Common myeloid progenitor, CD34-positive (primary cell): ENCODE results near the gene PKD2.

Experiments
- CTCF ChIA-PET: fragments of 350-600 bp; sonication (Branson Sonifier 250); formaldehyde crosslinking; loops from one replicate; lab custom pipeline; 2021; ENCODE audit warnings: antibody characterized with exemption; lab: Charles Lee
- POLR2A ChIA-PET: fragments of 350-600 bp; sonication (Branson Sonifier 250); formaldehyde crosslinking; loops from one replicate; lab custom pipeline; 2021; ENCODE audit warnings: antibody characterized with exemption; lab: Charles Lee
- DNase-seq, 3 donors: peaks; one replicate each; pipeline versions ENCODE4 v3.0.0 to v3.0.0-alpha.2; 2013
- H3K27ac ChIP-seq, 2 experiments: 1 replicate in 1 of 2; 2 replicates in 1 of 2; pipeline ENCODE4 v1.7.0; 2013; ENCODE audit warnings: inconsistent platforms in 2 of 2, low read length in 2 of 2, mild to moderate bottlenecking in 2 of 2, low read depth in 1 of 2, moderate library complexity in 1 of 2; ENCODE audit not compliant: severe bottlenecking in 2 of 2, insufficient read depth in 1 of 2, poor library complexity in 1 of 2
- H3K27me3 ChIP-seq, 5 experiments: replicated peaks in 2 of 5; 1 replicate in 3 of 5; 2 replicates in 2 of 5; pipeline versions ENCODE4 v1.6.1 to v1.7.0; 2013; ENCODE audit warnings: low read length in 4 of 5, mild to moderate bottlenecking in 2 of 5, moderate library complexity in 2 of 5, inconsistent platforms in 1 of 5; ENCODE audit not compliant: insufficient read depth in 5 of 5, control insufficient read depth in 4 of 5
- H3K36me3 ChIP-seq, 4 experiments: 1 replicate in 2 of 4; 2 replicates in 2 of 4; pipeline versions ENCODE4 v1.6.1 to v1.7.0; 2013; ENCODE audit warnings: low read length in 3 of 4, control low read depth in 1 of 4, mild to moderate bottlenecking in 1 of 4; ENCODE audit not compliant: control insufficient read depth in 4 of 4, insufficient read depth in 4 of 4
- H3K4me1 ChIP-seq, 4 experiments: 1 replicate in 3 of 4; 2 replicates in 1 of 4; pipeline versions ENCODE4 v1.6.1 to v1.7.1; 2013; ENCODE audit warnings: low read length in 3 of 4, mild to moderate bottlenecking in 3 of 4, control low read depth in 1 of 4, inconsistent platforms in 1 of 4, moderate library complexity in 1 of 4; ENCODE audit not compliant: control insufficient read depth in 4 of 4, insufficient read depth in 4 of 4; ENCODE audit errors: control extremely low read depth in 1 of 4
- H3K4me3 ChIP-seq, 7 experiments: 1 replicate in 4 of 7; 2 replicates in 3 of 7; pipeline versions ENCODE4 v1.5.1 to v1.7.0; 2013; ENCODE audit warnings: mild to moderate bottlenecking in 7 of 7, low read length in 6 of 7, moderate library complexity in 6 of 7, inconsistent platforms in 2 of 7, low read depth in 2 of 7, control low read depth in 1 of 7; ENCODE audit not compliant: insufficient read depth in 4 of 7, control insufficient read depth in 1 of 7; ENCODE audit errors: extremely low read depth in 1 of 7
- H3K9me3 ChIP-seq, 5 experiments: 1 replicate in 4 of 5; 2 replicates in 1 of 5; pipeline versions ENCODE4 v1.6.1 to v1.7.1; 2013; ENCODE audit warnings: low read length in 4 of 5, mild to moderate bottlenecking in 2 of 5, inconsistent platforms in 1 of 5, low read depth in 1 of 5, moderate library complexity in 1 of 5; ENCODE audit not compliant: control insufficient read depth in 4 of 5, insufficient read depth in 2 of 5; ENCODE audit errors: control extremely low read depth in 1 of 5
- WGBS: methylation state at CpG from one replicate; pipeline ENCODE4 v1.1.5; 2013; ENCODE audit not compliant: insufficient coverage; 5-methylcytosine and 5-hydroxymethylcytosine counted together

Gene PKD2

GRCh38 chr4:88098993-88099752 lies 91.7 kb downstream of the PKD2 start:
- peak in 1 of 3 donors; percentile 19 for DNase-seq
- ChIA-PET CTCF (interaction anchor here (1.0 kb wide), 1 partner anchor 21 kb away, joined by 3 read pairs; no protein-coding TSS in a partner anchor), POLR2A (no interaction called here)
- no peak overlapping the region for H3K4me3 ChIP-seq
- H3K9me3 ChIP-seq, result no peaks in the 10 kb centered on the region
- H3K4me1 ChIP-seq, result peaks cover 3 to 24% (median 9%) of the 10 kb centered on the region in 4 experiments
- no peaks in the 10 kb centered on the region for H3K36me3 ChIP-seq
- no peak overlapping the region for H3K27ac ChIP-seq
- no peaks in the 10 kb centered on the region for H3K27me3 ChIP-seq
- 91% methylated on average over 3 of the region's 4 CpGs for WGBS

GRCh38 chr4:88101165-88101564 lies 93.7 kb downstream of the PKD2 start:
- POLR2A ChIA-PET, result no interaction called here
- peak; percentile 59 to 93 (median 92) for DNase-seq
- Histone ChIP-seq H3K4me3 (no peak overlapping the region), H3K36me3 (no peaks in the 10 kb centered on the region), H3K27me3 (no peaks in the 10 kb centered on the region), H3K4me1 (peaks cover 3 to 24% (median 9%) of the 10 kb centered on the region in 4 experiments), H3K9me3 (no peaks in the 10 kb centered on the region), H3K27ac (no peak overlapping the region)
- CTCF ChIA-PET, result no interaction called here
- 0% methylated on average over 1 of the region's 6 CpGs for WGBS

GRCh38 chr4:88102026-88102425 lies 94.6 kb downstream of the PKD2 start:
- WGBS, result 100% methylated on average over 4 of the region's 7 CpGs
- Histone ChIP-seq H3K4me1 (peaks cover 3 to 25% (median 9%) of the 10 kb centered on the region in 4 experiments), H3K9me3 (no peaks in the 10 kb centered on the region), H3K27ac (no peak overlapping the region), H3K27me3 (no peaks in the 10 kb centered on the region), H3K36me3 (no peaks in the 10 kb centered on the region), H3K4me3 (no peak overlapping the region)
- POLR2A ChIA-PET, result no interaction called here
- CTCF ChIA-PET, result no interaction called here
- peak; percentile 42 to 81 (median 62) for DNase-seq

- no peak overlapping the region for H3K27ac ChIP-seq
- no peak overlapping the region for H3K4me3 ChIP-seq
- ChIA-PET POLR2A (no interaction called here), CTCF (interaction anchor here (0.7 to 0.9 kb wide), 2 partner anchors 13 to 140 kb away, joined by 3 read pairs; no protein-coding TSS in a partner anchor)
- 97% methylated on average over 4 of the region's 4 CpGs for WGBS
- no peaks in the 10 kb centered on the region for H3K9me3 ChIP-seq
- no peaks in the 10 kb centered on the region for H3K27me3 ChIP-seq
- no peaks in the 10 kb centered on the region for H3K36me3 ChIP-seq
- no peak for DNase-seq
- peaks cover 0 to 17% (median 8%) of the 10 kb centered on the region in 4 experiments for H3K4me1 ChIP-seq
Observed at GRCh38 chr4:88104902-88105610, 97.6 kb downstream of the PKD2 start.

GRCh38 chr4:88106205-88106604 lies 98.8 kb downstream of the PKD2 start:
- H3K27ac ChIP-seq, result no peak overlapping the region
- no peaks in the 10 kb centered on the region for H3K36me3 ChIP-seq
- WGBS, result no CpG with 5 or more reads among the region's 3 CpGs
- no peak overlapping the region for H3K4me3 ChIP-seq
- no peak for DNase-seq
- no peaks in the 10 kb centered on the region for H3K27me3 ChIP-seq
- peaks cover 0 to 13% (median 4%) of the 10 kb centered on the region in 4 experiments for H3K4me1 ChIP-seq
- H3K9me3 ChIP-seq, result no peaks in the 10 kb centered on the region
- CTCF ChIA-PET, result no interaction called here
- POLR2A ChIA-PET, result no interaction called here

- Histone ChIP-seq H3K27ac (no peak overlapping the region), H3K4me3 (no peak overlapping the region), H3K27me3 (no peaks in the 10 kb centered on the region), H3K4me1 (peaks cover 0 to 8% (median 1%) of the 10 kb centered on the region in 4 experiments), H3K36me3 (no peaks in the 10 kb centered on the region), H3K9me3 (no peaks in the 10 kb centered on the region)
- WGBS, result no CpG with 5 or more reads among the region's 2 CpGs
- peak; percentile 10 to 67 (median 55) for DNase-seq
- ChIA-PET CTCF (no interaction called here), POLR2A (no interaction called here)
Observed at GRCh38 chr4:88107406-88108107, 100.1 kb downstream of the PKD2 start.
